Ovary (tissue), 9 donors: ENCODE results near the gene CCDC187. TPM values are rescaled to one million over a fixed set of nuclear protein-coding genes. Genes with fewer than 3 reads are reported as not detected.

ENCODE experiments used
- DNase-seq, 5 donors: peaks; one replicate each; pipeline ENCODE4 v3.0.0-alpha.2; 2019 to 2020
- H3K27ac ChIP-seq, 2 donors: fragments of 200-600 bp; one replicate each; pipeline versions ENCODE4 v1.5.1 to v1.8.0; 2019 to 2022
- H3K27me3 ChIP-seq: fragments of 200-600 bp; one replicate; pipeline ENCODE4 v1.8.0; 2022
- H3K36me3 ChIP-seq: fragments of 200-600 bp; sonication (generic); one replicate; pipeline ENCODE4 v1.5.1; 2019
- H3K4me1 ChIP-seq: one replicate; pipeline ENCODE4 v1.8.1; 2013; ENCODE audit warnings: mild to moderate bottlenecking, moderate library complexity; ENCODE audit not compliant: insufficient read depth
- H3K4me3 ChIP-seq: fragments of 200-600 bp; sonication (generic); one replicate; pipeline ENCODE4 v1.5.1; 2017
- H3K9me3 ChIP-seq, 2 donors: fragments of 200-600 bp in 1 of 2; sonication (generic) in 1 of 2; one replicate each; pipeline versions ENCODE4 v1.5.1 to v1.8.1; 2013 to 2019; ENCODE audit warnings: mild to moderate bottlenecking in 1 of 2, moderate library complexity in 1 of 2
- EP300 ChIP-seq: sonication (generic); formaldehyde crosslinking; IDR thresholded peaks from one replicate; pipeline ENCODE4 v1.6.1; 2017; ENCODE audit warnings: antibody characterized with exemption
- POLR2A ChIP-seq: fragments of 450-650 bp; IDR thresholded peaks from one replicate; pipeline ENCODE4 v1.6.1; 2017; ENCODE audit warnings: antibody characterized with exemption, mild to moderate bottlenecking, moderate library complexity
- WGBS, 3 donors: extraction: QIAGEN DNeasy Blood & Tissue Kit in 1 of 3; methylation state at CpG; one replicate each; pipeline versions ENCODE4 v1.1.5 to v1.1.7; 2013 to 2017; 5-methylcytosine and 5-hydroxymethylcytosine counted together
- intact Hi-C, 4 donors: fragments of 100-400 bp; cut with DNase I; formaldehyde crosslinking; loops; one replicate each; pipeline versions ENCODE4 v1.11.0 to v1.15.1; 2022 to 2023
- polyA plus RNA-seq, 2 donors: library from polyadenylated mRNA; stranded (reverse); fragments of 200-250 nt in 1 of 2; fragments of 350-450 nt in 1 of 2; fragmentation: Illumina TruSeq in 1 of 2; extraction: RNeasy Lipid Tissue Mini Kit (QIAGEN cat#74804) in 1 of 2; gene quantifications; one replicate each; pipeline ENCODE4 v1.2.3, GENCODE V29; 2013 to 2014
- total RNA-seq, 7 donors: library from RNA; depleted of rRNA in 2 of 7; stranded (reverse); fragments of >200 nt in 2 of 7; fragmentation: NEBNext Ultra II Directional in 3 of 7; extraction: Animal tissue kit (Norgen Biotek cat#: 25700) in 3 of 7; gene quantifications; one replicate each; pipeline versions ENCODE4 v1.1.0 to v1.2.4, GENCODE V29; 2016 to 2023
- TF ChIP-seq, protein P1 (sequence below), 3 donors: fragments of 450-650 bp in 2 of 3; fragments of 200-600 bp in 1 of 3; IDR thresholded peaks; one replicate each; pipeline versions ENCODE4 v1.5.1 to v1.8.0; 2016 to 2022; ENCODE audit warnings: antibody characterized with exemption in 3 of 3, mild to moderate bottlenecking in 1 of 3
- donor health status: DM: no; HTN: no; CAD: no; lungs with moderate emphysema.
- donor health status: DM: no; HTN: no; CAD: no.
- donor health status: Bipolar disorder and iron deficiency.
- donor health status: DM: yes; HTN: yes; CAD: no.
- donor health status: DM: no; HTN: no; CAD: no.
- donor health status: DM: yes; HTN: yes; CAD: no.

The CCDC187 gene
- total and polyA plus RNA-seq, 9 donors, result 0.02 to 15.7 (median 0.74) TPM; not detected in 1

DNA sequence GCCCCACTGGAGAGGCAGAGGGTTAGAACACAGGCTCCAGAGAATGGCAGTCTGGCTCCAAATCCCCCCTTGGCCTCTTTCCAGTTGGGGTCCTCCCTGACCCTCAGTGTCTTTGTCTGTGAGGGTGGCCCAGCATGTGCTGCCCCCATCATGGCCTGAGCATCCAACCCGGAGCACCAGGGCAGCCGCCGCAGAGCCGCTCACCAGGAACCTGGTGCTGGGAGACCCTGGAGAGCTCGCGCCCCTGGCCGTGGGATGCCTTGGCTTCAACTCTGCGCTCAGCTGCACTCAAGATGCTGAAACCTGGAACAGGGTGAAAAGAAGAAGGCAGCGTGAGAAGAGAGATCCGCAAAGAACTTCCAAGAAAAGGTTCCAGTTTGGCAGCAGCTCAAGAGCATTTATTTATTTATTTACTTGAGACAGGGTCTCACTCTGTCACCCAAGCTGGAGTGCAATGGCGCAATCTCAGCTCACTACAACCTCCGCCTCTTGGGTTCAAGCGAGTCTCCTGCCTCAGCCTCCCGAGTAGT lies 3.8 kb downstream of the CCDC187 start:
- no peaks in the 10 kb centered on the region for H3K36me3 ChIP-seq
- no peak for TF ChIP-seq EP300
- TF ChIP-seq POLR2A, result no peak
- TF ChIP-seq, protein P1, sequence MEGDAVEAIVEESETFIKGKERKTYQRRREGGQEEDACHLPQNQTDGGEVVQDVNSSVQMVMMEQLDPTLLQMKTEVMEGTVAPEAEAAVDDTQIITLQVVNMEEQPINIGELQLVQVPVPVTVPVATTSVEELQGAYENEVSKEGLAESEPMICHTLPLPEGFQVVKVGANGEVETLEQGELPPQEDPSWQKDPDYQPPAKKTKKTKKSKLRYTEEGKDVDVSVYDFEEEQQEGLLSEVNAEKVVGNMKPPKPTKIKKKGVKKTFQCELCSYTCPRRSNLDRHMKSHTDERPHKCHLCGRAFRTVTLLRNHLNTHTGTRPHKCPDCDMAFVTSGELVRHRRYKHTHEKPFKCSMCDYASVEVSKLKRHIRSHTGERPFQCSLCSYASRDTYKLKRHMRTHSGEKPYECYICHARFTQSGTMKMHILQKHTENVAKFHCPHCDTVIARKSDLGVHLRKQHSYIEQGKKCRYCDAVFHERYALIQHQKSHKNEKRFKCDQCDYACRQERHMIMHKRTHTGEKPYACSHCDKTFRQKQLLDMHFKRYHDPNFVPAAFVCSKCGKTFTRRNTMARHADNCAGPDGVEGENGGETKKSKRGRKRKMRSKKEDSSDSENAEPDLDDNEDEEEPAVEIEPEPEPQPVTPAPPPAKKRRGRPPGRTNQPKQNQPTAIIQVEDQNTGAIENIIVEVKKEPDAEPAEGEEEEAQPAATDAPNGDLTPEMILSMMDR (IDR thresholded peaks at IDR 0.05), result no peak
- no peaks in the 10 kb centered on the region for H3K4me1 ChIP-seq
- no peaks in the 10 kb centered on the region for H3K9me3 ChIP-seq
- 79 to 81% (median 81%) methylated on average over 14 of the region's 14 CpGs for WGBS, 3 donors
- no peak overlapping the region for H3K27ac ChIP-seq
- H3K27me3 ChIP-seq, result no peaks in the 10 kb centered on the region
- intact Hi-C loops, result no loop called here
- DNase-seq, result no peak
- no peak overlapping the region for H3K4me3 ChIP-seq

DNA sequence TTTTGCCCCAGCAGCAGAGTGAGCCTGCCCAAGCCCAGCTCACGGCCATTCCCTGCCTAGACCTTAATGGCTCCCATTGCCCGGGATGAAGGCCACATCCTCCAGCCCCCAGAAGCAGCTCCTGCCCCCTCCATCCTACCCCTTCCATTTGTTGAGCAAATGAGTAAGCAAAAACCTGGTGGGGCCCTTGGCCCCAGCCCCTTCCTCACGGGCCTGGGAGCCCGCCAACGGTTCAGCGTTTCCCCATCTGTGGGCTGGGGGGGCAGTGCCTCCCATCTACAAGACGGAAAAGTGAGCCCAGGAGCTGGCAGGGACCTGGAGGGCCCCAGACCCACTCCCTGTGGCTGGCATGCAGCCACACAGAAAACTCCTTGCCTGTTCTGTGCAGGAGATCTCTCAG lies 4.4 kb downstream of the CCDC187 start:
- Histone ChIP-seq H3K9me3 (no peaks in the 10 kb centered on the region), H3K27ac (no peak overlapping the region), H3K27me3 (no peaks in the 10 kb centered on the region), H3K4me1 (no peaks in the 10 kb centered on the region), H3K4me3 (no peak overlapping the region), H3K36me3 (no peaks in the 10 kb centered on the region)
- 33 to 40% (median 37%) methylated on average over 7 of the region's 7 CpGs for WGBS, 3 donors
- TF ChIP-seq, protein P1 (IDR thresholded peaks at IDR 0.05), result no peak
- TF ChIP-seq POLR2A (no peak), EP300 (no peak)
- intact Hi-C loops, result no loop called here
- no peak for DNase-seq

DNA sequence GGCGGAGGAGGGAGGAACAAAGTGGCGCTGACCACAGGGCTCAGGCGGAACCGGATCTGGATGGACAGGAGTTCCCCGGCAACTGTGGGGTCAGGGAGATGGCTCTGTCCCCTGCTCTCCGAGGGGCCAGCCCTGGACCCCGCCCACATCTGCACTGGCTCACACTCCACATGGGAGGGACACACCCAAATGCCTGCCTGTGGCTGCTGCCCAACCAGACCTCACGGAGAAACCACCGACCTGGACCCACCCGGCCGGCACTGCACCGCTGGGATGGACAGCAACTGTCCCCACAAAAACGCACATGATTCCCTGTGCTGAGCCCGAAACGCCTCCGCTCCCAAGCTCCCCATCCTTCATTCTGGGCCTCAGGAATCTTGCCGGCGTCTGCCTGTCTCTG lies 4.8 kb downstream of the CCDC187 start:
- Histone ChIP-seq H3K36me3 (no peaks in the 10 kb centered on the region), H3K4me1 (no peaks in the 10 kb centered on the region), H3K27ac (no peak overlapping the region), H3K4me3 (no peak overlapping the region), H3K27me3 (no peaks in the 10 kb centered on the region), H3K9me3 (no peaks in the 10 kb centered on the region)
- TF ChIP-seq POLR2A (no peak), EP300 (no peak)
- TF ChIP-seq, protein P1 (IDR thresholded peaks at IDR 0.05), result no peak
- intact Hi-C loops, result no loop called here
- DNase-seq, result no peak
- 77 to 85% (median 77%) methylated on average over 18 of the region's 18 CpGs for WGBS, 3 donors

DNA sequence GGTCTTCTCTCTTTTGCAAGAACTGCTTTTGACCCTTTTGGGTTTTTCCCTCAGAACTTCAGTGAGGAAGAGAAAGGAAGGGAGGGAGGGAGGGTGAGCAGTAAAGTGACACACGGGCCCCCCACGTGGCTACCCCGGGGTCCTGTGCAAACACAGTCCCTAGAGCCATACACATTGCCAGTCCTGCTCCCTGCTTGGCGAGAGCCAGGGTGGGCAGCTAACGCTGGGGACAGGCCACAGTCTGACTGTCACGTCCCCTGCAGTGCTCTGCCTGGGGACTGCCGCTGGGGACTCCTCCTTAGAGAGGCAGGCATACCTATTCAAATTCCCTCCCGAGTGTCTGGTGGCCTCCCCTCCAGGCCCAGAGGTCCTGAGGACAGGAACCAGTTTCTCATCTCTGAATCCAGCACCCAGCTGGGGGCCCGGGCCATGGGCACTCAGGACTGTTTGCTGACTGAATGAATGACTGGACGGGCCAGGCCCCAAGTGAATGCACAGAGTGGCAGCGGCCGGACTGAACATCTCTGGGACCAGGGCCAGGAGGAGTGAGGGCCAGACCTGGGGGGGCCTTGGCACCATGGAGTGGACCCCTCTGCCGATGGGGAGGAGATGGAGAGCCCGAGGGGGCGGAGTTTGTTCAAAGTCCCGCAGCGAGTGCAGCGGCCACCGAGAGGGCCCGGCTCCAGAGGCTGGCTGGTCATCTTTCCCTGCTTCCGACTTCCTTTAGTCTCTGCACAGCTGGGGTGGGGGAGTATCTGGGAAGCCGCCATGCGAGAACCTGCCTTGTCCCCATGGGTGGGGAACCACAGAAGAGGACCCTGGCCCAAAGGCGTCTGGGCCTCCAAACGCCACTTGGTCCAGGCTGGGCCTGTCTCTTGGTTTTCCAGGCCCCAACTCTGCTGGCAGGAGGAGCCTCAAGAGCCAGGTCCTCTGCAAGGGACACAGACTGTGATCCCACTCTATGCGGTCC lies 5.8 kb downstream of the CCDC187 start:
- TF ChIP-seq EP300 (no peak), POLR2A (no peak)
- TF ChIP-seq, protein P1 (IDR thresholded peaks at IDR 0.05), result no peak
- Histone ChIP-seq H3K27ac (no peak overlapping the region), H3K4me3 (no peak overlapping the region), H3K9me3 (no peaks in the 10 kb centered on the region), H3K4me1 (no peaks in the 10 kb centered on the region), H3K27me3 (no peaks in the 10 kb centered on the region), H3K36me3 (no peaks in the 10 kb centered on the region)
- intact Hi-C loops, result no loop called here
- 73 to 75% (median 75%) methylated on average over 26 of the region's 26 CpGs for WGBS, 3 donors
- no peak for DNase-seq
